K562 (cell line): ENCODE results near the gene C19orf85. TPM values are rescaled to one million over a fixed set of nuclear protein-coding genes. Genes with fewer than 3 reads are reported as not detected.

ENCODE experiments used
- ATF6 ChIP-seq: sonication (generic); formaldehyde crosslinking; IDR thresholded peaks from 2 replicates; pipeline ENCODE4 v1.4.0; 2020; ENCODE audit warnings: mild to moderate bottlenecking, missing genetic modification reagents
- ATF7 ChIP-seq: fragments of 450-650 bp; IDR thresholded peaks from 2 replicates; pipeline ENCODE4 v1.7.1; 2014; ENCODE audit warnings: mild to moderate bottlenecking, moderate library complexity
- BRF1 ChIP-seq: IDR thresholded peaks from 3 replicates; pipeline ENCODE4 v1.6.1; 2011; ENCODE audit warnings: borderline replicate concordance, mild to moderate bottlenecking; ENCODE audit not compliant: insufficient read length; ENCODE audit errors: extremely low read depth
- CREBBP ChIP-seq: IDR thresholded peaks from one replicate; pipeline ENCODE4 v1.6.1; 2012; ENCODE audit warnings: low read depth, mild to moderate bottlenecking, control low read depth, inconsistent platforms, low read length
- HDAC3 ChIP-seq: fragments of 450-650 bp; IDR thresholded peaks from 2 replicates; pipeline ENCODE4 v1.6.1; 2018; ENCODE audit warnings: borderline replicate concordance, mild to moderate bottlenecking, moderate library complexity; ENCODE audit not compliant: partially characterized antibody
- KAT2B ChIP-seq: IDR thresholded peaks from one replicate; pipeline ENCODE4 v1.6.1; 2012; ENCODE audit warnings: low read depth, mild to moderate bottlenecking, control low read depth, inconsistent platforms, low read length, moderate library complexity
- NEUROD1 ChIP-seq: fragments of 150-350 bp; IDR thresholded peaks from 2 replicates; pipeline ENCODE4 v1.6.1; 2014; ENCODE audit warnings: borderline replicate concordance, low read length, low read depth; ENCODE audit not compliant: partially characterized antibody
- NR2C2 ChIP-seq, 2 experiments: fragments of 200-800 bp in 1 of 2; sonication (Bioruptor generic) in 1 of 2; sonication (generic) in 1 of 2; formaldehyde crosslinking in 1 of 2; IDR thresholded peaks; 2 replicates each; pipeline versions ENCODE4 v1.6.1 to v1.8.0; 2016 to 2022; ENCODE audit warnings: mild to moderate bottlenecking in 1 of 2, missing compliant biosample characterization in 1 of 2, missing genetic modification characterization in 1 of 2, missing genetic modification reagents in 1 of 2
- POLR2G ChIP-seq: fragments of 200-400 bp; formaldehyde crosslinking; IDR thresholded peaks from 2 replicates; pipeline ENCODE4 v1.6.1; 2017; ENCODE audit warnings: low read depth, mild to moderate bottlenecking, antibody characterized with exemption, low read length, moderate library complexity
- POLR3A ChIP-seq: IDR thresholded peaks from 2 replicates; pipeline ENCODE4 v1.6.1; 2011; ENCODE audit warnings: borderline replicate concordance, mild to moderate bottlenecking, moderate library complexity; ENCODE audit not compliant: insufficient read length, insufficient read depth; ENCODE audit errors: extremely low read depth
- SRSF1 ChIP-seq: fragments of 200-400 bp; formaldehyde crosslinking; IDR thresholded peaks from 2 replicates; pipeline ENCODE4 v1.6.1; 2017; ENCODE audit warnings: mild to moderate bottlenecking, low read depth, low read length, moderate library complexity
- TAF1 ChIP-seq: IDR thresholded peaks from 2 replicates; pipeline ENCODE4 v1.6.1; 2011; ENCODE audit warnings: mild to moderate bottlenecking, low read length, moderate library complexity; ENCODE audit not compliant: insufficient read depth, control insufficient read depth, severe bottlenecking; ENCODE audit errors: extremely low read depth
- ZFP1 ChIP-seq: fragments of 450-650 bp; formaldehyde crosslinking; IDR thresholded peaks from 2 replicates; pipeline ENCODE4 v1.4.0; 2020; ENCODE audit warnings: mild to moderate bottlenecking, mixed read lengths
- ZKSCAN3 ChIP-seq: fragments of 250-450 bp; sonication (Bioruptor Pico); IDR thresholded peaks from 2 replicates; pipeline ENCODE4 v1.4.0; 2020
- ZNF431 ChIP-seq: sonication (generic); formaldehyde crosslinking; IDR thresholded peaks from 2 replicates; pipeline ENCODE4 v1.8.0; 2022; ENCODE audit warnings: mild to moderate bottlenecking, missing genetic modification reagents
- polyA plus RNA-seq, 8 experiments: library from polyadenylated mRNA; depleted of rRNA in 4 of 8; stranded (reverse) in 5 of 8; unstranded in 3 of 8; fragments of >200 nt; fragmentation: Nextera tagmentation in 2 of 8; fragmentation: Illumina TruSeq in 1 of 8; extraction: Ambion mirVana in 2 of 8; extraction: Trizol in 1 of 8; gene quantifications; 2 replicates each; pipeline versions ENCODE4 v1.2.1 to v1.2.3, GENCODE V29; 2011 to 2014; ENCODE audit warnings: inconsistent platforms in 1 of 8, missing spikeins in 1 of 8
- total RNA-seq, 7 experiments: library from RNA; depleted of rRNA in 6 of 7; stranded (reverse); fragments of >200 nt in 6 of 7; fragmentation: Illumina TruSeq in 2 of 7; extraction: Trizol in 2 of 7; gene quantifications; 2 replicates each; pipeline versions ENCODE4 v1.2.1 to v1.2.3, GENCODE V29; 2011 to 2021; ENCODE audit warnings: low replicate concordance in 1 of 7
- TF ChIP-seq, protein P1 (sequence below), 3 experiments: fragments of 200-800 bp in 1 of 3; fragments of 250-450 bp in 1 of 3; fragments of 450-650 bp in 1 of 3; sonication (Bioruptor Pico) in 1 of 3; sonication (Bioruptor generic) in 1 of 3; formaldehyde crosslinking in 1 of 3; IDR thresholded peaks; 2 replicates each; pipeline versions ENCODE4 v1.6.1 to v1.8.0; 2016 to 2022; ENCODE audit warnings: mild to moderate bottlenecking in 2 of 3, missing genetic modification characterization in 2 of 3, missing compliant biosample characterization in 1 of 3, moderate library complexity in 1 of 3

C19orf85 gene
- total and polyA plus RNA-seq, 9 of the 15 experiments (the other 6 are each of a cell fraction or from before 2014, with no cell fraction given): not detected

- peak; percentile 87 for TF ChIP-seq POLR2G
- no peak for TF ChIP-seq BRF1
- no peak for TF ChIP-seq ZNF431
- TF ChIP-seq ZFP1 (CRISPR knock-in tag): no peak
- TF ChIP-seq, protein P1, sequence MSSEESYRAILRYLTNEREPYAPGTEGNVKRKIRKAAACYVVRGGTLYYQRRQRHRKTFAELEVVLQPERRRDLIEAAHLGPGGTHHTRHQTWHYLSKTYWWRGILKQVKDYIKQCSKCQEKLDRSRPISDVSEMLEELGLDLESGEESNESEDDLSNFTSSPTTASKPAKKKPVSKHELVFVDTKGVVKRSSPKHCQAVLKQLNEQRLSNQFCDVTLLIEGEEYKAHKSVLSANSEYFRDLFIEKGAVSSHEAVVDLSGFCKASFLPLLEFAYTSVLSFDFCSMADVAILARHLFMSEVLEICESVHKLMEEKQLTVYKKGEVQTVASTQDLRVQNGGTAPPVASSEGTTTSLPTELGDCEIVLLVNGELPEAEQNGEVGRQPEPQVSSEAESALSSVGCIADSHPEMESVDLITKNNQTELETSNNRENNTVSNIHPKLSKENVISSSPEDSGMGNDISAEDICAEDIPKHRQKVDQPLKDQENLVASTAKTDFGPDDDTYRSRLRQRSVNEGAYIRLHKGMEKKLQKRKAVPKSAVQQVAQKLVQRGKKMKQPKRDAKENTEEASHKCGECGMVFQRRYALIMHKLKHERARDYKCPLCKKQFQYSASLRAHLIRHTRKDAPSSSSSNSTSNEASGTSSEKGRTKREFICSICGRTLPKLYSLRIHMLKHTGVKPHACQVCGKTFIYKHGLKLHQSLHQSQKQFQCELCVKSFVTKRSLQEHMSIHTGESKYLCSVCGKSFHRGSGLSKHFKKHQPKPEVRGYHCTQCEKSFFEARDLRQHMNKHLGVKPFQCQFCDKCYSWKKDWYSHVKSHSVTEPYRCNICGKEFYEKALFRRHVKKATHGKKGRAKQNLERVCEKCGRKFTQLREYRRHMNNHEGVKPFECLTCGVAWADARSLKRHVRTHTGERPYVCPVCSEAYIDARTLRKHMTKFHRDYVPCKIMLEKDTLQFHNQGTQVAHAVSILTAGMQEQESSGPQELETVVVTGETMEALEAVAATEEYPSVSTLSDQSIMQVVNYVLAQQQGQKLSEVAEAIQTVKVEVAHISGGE (CRISPR knock-in tag; IDR thresholded peaks at IDR 0.05): peak in 1 of 3 experiments; percentile 40; a peak in 2 of 6 replicates
- no peak for TF ChIP-seq POLR3A
- TF ChIP-seq ATF6 (CRISPR knock-in tag): peak; percentile 96
- TF ChIP-seq SRSF1: no peak
- peak; percentile 71 for TF ChIP-seq ATF7
- no peak for TF ChIP-seq KAT2B
- no peak for TF ChIP-seq TAF1
- 0 out of 2 replicates have a peak, but pooled peaks have one; percentile 50 for TF ChIP-seq NR2C2 (CRISPR knock-in tag; IDR thresholded peaks at IDR 0.05)
- TF ChIP-seq NR2C2 (tag; IDR thresholded peaks at IDR 0.05): peak; percentile 74
- TF ChIP-seq CREBBP: no peak
- TF ChIP-seq HDAC3: no peak
- peak; percentile 13 for TF ChIP-seq NEUROD1
- no peak for TF ChIP-seq ZKSCAN3 (CRISPR knock-in tag)
- TF ChIP-seq, all 486 proteins: peak for 154
Observed at GRCh38 chr19:55476100-55476775, 11.7 kb upstream of the C19orf85 start, which contains the start of gene ZNF628 (continued).
